GM12892 (cell line): ENCODE measurements around the gene SLC6A17.

ENCODE experiments used
- POLR2A ChIP-seq: IDR thresholded peaks from 2 replicates; pipeline ENCODE4 v1.6.1; 2011; ENCODE audit warnings: low read depth, low read length, control low read depth
- TAF1 ChIP-seq: IDR thresholded peaks from 2 replicates; pipeline ENCODE4 v1.6.1; 2011; ENCODE audit warnings: low read depth, mild to moderate bottlenecking, control low read depth, low read length, borderline replicate concordance

DNA sequence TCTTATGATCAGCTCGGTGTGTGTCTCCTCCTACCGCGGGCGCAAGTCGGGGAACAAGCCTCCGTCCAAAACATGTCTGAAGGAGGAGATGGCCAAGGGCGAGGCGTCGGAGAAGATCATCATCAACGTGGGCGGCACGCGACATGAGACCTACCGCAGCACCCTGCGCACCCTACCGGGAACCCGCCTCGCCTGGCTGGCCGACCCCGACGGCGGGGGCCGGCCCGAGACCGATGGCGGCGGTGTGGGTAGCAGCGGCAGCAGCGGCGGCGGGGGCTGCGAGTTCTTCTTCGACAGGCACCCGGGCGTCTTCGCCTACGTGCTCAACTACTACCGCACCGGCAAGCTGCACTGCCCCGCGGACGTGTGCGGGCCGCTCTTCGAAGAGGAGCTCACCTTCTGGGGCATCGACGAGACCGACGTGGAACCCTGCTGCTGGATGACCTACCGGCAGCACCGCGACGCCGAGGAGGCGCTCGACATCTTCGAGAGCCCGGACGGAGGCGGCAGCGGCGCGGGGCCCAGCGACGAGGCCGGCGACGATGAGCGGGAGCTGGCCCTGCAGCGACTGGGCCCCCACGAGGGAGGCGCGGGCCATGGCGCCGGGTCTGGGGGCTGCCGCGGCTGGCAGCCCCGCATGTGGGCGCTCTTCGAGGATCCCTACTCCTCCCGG lies 61.3 kb downstream of the SLC6A17 start:
- TF ChIP-seq TAF1, result no peak
- no peak for TF ChIP-seq POLR2A
